C4-2B (cell line): ENCODE measurements around the gene TNNT2.

Experiments
- H3K27ac ChIP-seq: fragments of 450-650 bp; 2 replicates; pipeline ENCODE4 v1.5.1; 2017
- ZFX ChIP-seq: fragments of 450-650 bp; IDR thresholded peaks from 2 replicates; pipeline ENCODE4 v1.6.1; 2017
- TF ChIP-seq, protein P1 (sequence below): fragments of 450-650 bp; conservative IDR thresholded peaks from 2 replicates; pipeline ENCODE4 v1.5.1; 2017; ENCODE audit warnings: mild to moderate bottlenecking

The TNNT2 gene

DNA sequence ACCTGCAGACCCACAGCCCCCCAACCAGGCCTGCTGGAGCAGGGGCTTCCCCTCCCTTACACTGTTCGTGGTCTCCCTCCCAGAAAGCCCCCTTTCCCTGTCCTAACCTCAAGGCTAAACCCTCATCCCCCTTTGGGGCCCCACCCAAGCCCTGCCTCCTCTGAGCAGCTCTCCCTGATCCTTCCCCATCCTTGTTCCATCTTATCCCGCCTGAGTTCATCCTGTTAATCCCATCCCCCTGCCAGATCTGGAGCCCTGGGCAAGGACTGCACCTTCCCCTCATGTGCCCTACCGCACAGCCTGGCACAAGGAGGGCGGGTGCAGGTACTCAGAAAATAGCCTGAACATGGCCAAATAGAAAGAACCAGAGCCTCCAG is 6.9 kb upstream of the TNNT2 start:
- TF ChIP-seq, protein P1, sequence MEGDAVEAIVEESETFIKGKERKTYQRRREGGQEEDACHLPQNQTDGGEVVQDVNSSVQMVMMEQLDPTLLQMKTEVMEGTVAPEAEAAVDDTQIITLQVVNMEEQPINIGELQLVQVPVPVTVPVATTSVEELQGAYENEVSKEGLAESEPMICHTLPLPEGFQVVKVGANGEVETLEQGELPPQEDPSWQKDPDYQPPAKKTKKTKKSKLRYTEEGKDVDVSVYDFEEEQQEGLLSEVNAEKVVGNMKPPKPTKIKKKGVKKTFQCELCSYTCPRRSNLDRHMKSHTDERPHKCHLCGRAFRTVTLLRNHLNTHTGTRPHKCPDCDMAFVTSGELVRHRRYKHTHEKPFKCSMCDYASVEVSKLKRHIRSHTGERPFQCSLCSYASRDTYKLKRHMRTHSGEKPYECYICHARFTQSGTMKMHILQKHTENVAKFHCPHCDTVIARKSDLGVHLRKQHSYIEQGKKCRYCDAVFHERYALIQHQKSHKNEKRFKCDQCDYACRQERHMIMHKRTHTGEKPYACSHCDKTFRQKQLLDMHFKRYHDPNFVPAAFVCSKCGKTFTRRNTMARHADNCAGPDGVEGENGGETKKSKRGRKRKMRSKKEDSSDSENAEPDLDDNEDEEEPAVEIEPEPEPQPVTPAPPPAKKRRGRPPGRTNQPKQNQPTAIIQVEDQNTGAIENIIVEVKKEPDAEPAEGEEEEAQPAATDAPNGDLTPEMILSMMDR, result no peak
- TF ChIP-seq ZFX, result no peak
- no peak overlapping the region for H3K27ac ChIP-seq

DNA sequence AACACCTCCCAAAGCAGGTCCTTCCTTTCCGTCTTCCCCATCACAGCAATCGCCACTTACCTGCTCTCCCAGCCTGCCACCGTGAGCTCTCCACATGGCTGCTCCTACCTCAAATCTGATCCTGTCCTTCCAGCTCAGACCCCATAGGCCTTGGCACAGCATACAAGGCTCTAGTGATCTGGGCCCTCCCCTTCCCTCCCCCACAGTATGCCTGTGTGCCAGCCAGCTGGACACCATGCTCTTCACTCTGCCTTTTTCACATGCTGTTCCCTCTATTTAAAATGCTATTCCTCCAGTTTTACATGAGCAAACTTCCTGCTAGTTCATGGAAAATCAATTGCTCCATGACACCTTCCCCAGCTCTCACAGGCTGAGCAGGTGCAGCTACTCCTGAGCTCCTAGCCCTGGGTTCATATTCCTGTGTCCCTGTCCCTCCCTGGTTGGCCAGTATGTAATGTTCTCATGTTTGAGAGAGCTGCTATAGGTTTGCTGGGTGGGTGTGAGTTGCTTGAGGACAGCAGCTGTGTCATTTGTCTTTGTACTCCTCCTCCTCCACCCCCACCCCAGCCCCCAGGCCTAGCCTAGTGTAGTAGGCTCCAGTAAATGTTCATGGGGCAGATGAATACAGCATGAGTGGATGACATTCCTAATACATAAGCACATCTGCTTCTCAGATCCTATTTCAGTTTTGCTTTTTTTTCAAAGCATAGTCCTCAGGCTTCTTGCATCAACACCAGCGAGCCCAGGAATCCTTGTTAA is 6.3 kb upstream of the TNNT2 start:
- no peak overlapping the region for H3K27ac ChIP-seq

DNA sequence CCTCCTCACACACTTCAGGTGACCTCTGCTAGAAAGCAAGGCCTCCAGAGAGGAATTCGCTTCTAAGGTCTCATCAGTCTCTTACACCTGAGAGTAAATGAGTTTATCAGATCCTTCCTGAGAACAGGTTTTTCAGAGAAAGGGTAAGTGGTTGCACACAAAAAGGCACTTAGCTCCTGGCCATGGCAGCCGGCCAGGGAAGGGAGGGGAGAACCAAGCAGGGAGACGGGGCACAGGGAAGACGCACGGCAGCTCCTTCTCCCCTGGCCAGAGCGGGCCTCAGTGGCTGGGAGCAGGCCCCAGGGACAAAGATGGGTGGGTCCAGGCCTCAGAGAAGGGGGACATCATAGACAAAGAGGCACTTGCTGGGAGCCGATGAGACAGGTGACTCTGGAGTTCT is 3.6 kb upstream of the TNNT2 start:
- peak overlapping the region; percentile 3; the same call in 1 of the 2 replicates for H3K27ac ChIP-seq
- TF ChIP-seq ZFX, result no peak
- TF ChIP-seq, protein P1, result no peak

More for the DNA sequence above, 6.3 kb upstream of the TNNT2 start:
- TF ChIP-seq, protein P1, result no peak
- TF ChIP-seq ZFX, result no peak

DNA sequence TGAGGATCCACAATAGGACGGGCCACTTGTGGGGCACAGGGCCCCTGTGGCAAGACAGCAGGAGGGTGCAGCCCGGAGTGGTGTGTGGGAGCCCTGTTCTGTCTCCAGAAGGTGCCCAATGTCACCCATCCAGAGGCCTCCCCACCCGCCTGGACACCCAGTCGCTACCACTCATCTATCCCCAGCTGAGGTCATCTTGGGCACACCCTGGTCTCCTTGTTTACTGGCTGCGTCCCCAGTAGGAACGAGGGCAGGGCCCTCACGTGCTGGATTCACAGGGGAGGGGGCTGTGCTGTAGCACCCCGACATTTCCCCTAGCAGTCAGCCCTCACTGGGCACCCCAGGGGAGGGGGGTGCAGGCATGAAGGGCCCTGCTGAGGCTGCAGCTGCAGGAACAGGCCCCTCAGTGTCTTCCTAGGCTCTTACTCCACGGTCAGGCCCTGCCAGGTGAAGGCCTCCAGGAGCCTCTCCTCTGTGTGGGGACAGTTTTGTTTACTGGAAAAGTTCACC is 2.3 kb upstream of the TNNT2 start:
- no peak for TF ChIP-seq ZFX
- TF ChIP-seq, protein P1, result no peak
- H3K27ac ChIP-seq, result no peak overlapping the region

DNA sequence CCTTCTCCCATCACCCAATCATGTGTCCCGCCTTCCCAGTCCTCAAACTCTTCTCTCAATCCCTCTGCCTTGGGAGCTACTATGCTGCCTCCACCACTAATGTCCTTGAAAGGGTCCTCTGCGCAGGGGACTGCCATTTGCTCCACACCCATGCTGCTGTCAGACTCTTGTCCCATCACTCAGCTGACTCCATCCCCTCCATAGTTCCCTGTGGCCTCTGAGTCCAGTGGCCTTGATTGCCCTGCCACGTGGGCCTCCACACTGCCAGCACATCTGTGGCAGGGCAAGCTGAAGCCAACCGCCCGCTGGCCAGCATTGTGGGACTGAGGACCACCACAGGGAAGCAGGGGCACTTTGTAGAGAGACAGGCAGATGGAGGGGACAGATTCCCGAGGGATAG is 1.3 kb upstream of the TNNT2 start:
- TF ChIP-seq, protein P1, result no peak
- no peak for TF ChIP-seq ZFX
- no peak overlapping the region for H3K27ac ChIP-seq

DNA sequence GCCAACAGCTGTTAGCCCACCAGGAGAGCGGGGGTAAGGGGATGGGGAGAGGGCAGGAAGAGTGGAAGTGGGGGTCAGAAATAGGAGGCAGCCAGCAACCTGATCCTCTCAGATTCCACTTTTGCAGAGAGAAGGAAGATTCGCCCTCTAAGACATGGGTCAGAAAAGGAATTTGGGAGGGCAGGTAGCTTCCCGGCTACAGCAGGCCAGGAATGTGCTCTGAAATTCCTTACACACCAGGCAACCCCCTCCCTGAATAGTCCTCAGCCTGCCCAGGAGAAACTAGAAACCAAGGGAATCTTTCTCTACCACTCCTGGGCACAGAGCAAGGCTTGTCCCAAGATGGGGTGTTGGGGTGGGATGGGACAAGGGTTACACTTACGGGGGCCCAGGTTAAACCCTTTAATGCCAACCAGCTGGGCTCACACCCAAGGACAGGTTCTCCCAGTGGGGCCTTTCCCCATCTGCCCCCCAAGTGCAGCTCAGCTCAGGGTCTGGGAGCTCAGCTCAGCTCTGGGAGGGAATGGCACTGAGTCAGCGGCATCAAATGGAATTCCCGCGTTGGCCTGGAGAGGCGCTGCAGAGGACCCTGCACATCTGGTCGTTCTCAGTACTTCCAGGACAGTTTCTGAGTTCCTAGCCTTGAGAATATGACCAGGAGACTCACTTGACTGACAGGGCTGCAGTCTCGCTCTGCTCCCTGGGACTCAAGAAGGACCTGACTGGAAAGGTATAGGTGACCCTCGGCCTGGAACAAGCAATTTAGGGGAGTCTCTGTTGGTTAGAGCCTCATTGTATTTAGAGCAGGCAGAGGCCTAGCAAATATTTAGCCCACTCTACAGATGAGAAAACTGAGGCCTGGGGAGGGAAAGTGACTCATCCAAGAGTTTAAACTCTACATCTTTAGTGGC is 761 bp downstream of the TNNT2 start:
- no peak overlapping the region for H3K27ac ChIP-seq
- TF ChIP-seq, protein P1, result peak; percentile 74
- TF ChIP-seq ZFX, result no peak

DNA sequence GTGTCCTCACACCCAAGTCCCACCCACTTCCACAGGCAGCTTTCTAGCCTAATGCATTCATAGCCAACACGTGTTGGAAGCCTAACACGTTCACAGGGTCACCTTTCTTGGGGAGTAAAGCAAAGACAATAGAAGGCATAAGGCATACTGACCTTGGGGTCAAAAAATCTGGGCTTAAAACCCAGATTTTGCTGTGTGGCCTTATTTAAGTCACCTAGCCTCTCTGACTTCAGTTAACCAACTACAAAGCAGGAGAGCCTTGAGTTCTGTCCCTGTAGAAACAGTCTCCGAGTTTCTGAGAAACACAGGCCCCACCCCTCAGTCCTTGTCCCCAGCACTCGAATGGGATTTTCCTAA is 1.4 kb downstream of the TNNT2 start:
- TF ChIP-seq, protein P1, result no peak
- TF ChIP-seq ZFX, result no peak
- no peak overlapping the region for H3K27ac ChIP-seq
